ENCODE measurements around the gene HECTD4.

Gene HECTD4

DNA sequence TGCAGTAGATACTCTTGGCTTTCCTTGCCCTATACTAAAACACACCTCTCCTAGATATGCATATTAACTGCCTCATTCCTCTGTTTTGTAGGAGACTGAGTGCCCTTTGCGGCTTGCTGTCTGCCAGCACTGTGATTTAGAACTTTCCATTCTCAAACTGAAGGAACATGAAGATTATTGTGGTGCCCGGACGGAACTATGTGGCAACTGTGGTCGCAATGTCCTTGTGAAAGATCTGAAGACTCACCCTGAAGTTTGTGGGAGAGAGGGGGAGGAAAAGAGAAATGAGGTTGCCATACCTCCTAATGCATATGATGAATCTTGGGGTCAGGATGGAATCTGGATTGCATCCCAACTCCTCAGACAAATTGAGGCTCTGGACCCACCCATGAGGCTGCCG, 241.5 kb downstream of the HECTD4 start:
- Histone ChIP-seq H3K9ac (no peak overlapping the region), H3K4me1 (ENCODE audit: low read depth, poor library complexity, severe bottlenecking) (no peaks in the 10 kb centered on the region), H3K27me3 (ENCODE audit: insufficient read depth, low read depth) (no peaks in the 10 kb centered on the region), H2AFZ (ENCODE audit: low read depth) (no peak overlapping the region), H3K79me2 (ENCODE audit: insufficient read depth, low read depth) (no peaks in the 10 kb centered on the region), H3K4me3 (IDR thresholded peaks at IDR 0.05; ENCODE audit: insufficient read depth, low read depth, low read length) (no peak overlapping the region), H4K20me1 (ENCODE audit: insufficient read depth) (no peaks in the 10 kb centered on the region), H3K27ac (no peak overlapping the region), H3K36me3 (ENCODE audit: insufficient read depth) (0 out of 2 replicates have a peak, but pooled peaks cover 5% of the 10 kb centered on the region), H3K4me2 (no peak overlapping the region)
- TF ChIP-seq CTCF (conservative IDR thresholded peaks at IDR 0.05; ENCODE audit: low read depth, low read length) = no peak

DNA sequence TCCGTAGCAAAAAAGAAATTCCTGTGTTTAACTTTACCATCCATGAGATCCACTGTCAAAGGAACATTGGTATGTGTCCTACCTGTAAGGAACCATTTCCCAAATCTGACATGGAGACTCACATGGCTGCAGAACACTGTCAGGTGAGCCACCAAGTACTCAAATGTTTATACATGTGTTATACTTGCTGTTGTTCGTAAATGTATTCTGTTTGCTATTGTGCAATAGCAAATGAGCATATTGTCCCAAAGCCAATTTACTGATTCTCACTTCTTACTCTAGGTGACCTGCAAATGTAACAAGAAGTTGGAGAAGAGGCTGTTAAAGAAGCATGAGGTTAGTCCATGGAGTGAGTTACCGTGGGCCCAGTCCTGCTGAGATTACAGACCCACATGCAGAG, 247.5 kb downstream of the HECTD4 start:
- TF ChIP-seq CTCF (conservative IDR thresholded peaks at IDR 0.05; ENCODE audit: low read depth, low read length) = no peak
- H3K79me2 ChIP-seq (ENCODE audit: insufficient read depth, low read depth) = peaks cover 19% of the 10 kb centered on the region; the same call in 1 of the 2 replicates
- no peaks in the 10 kb centered on the region for H3K36me3 ChIP-seq (ENCODE audit: insufficient read depth)
- no peak overlapping the region for H3K4me2 ChIP-seq
- no peak overlapping the region for H3K9ac ChIP-seq
- no peak overlapping the region for H3K27ac ChIP-seq
- no peaks in the 10 kb centered on the region for H4K20me1 ChIP-seq (ENCODE audit: insufficient read depth)
- H3K4me1 ChIP-seq (ENCODE audit: low read depth, poor library complexity, severe bottlenecking) = peaks cover 23% of the 10 kb centered on the region
- no peak overlapping the region for H2AFZ ChIP-seq (ENCODE audit: low read depth)
- no peak overlapping the region for H3K4me3 ChIP-seq (IDR thresholded peaks at IDR 0.05; ENCODE audit: insufficient read depth, low read depth, low read length)
- H3K27me3 ChIP-seq (ENCODE audit: insufficient read depth, low read depth) = no peaks in the 10 kb centered on the region

- Histone ChIP-seq H3K4me3 (IDR thresholded peaks at IDR 0.05; ENCODE audit: insufficient read depth, low read depth, low read length) (no peak overlapping the region), H3K27ac (no peak overlapping the region), H4K20me1 (ENCODE audit: insufficient read depth) (no peaks in the 10 kb centered on the region), H3K9ac (no peak overlapping the region), H3K27me3 (ENCODE audit: insufficient read depth, low read depth) (no peaks in the 10 kb centered on the region), H3K36me3 (ENCODE audit: insufficient read depth) (no peaks in the 10 kb centered on the region), H3K4me1 (ENCODE audit: low read depth, poor library complexity, severe bottlenecking) (peaks cover 37% of the 10 kb centered on the region), H2AFZ (ENCODE audit: low read depth) (no peak overlapping the region), H3K4me2 (no peak overlapping the region), H3K79me2 (ENCODE audit: insufficient read depth, low read depth) (peaks cover 32% of the 10 kb centered on the region)
- no peak for TF ChIP-seq CTCF (conservative IDR thresholded peaks at IDR 0.05; ENCODE audit: low read depth, low read length)
Measured at GRCh38 chr12:112133418-112133817, 248.8 kb downstream of the HECTD4 start.

GRCh38 chr12:112131686-112132085, 250.5 kb downstream of the HECTD4 start:
- Histone ChIP-seq H3K4me3 (IDR thresholded peaks at IDR 0.05; ENCODE audit: insufficient read depth, low read depth, low read length) (no peak overlapping the region), H3K4me1 (ENCODE audit: low read depth, poor library complexity, severe bottlenecking) (peaks cover 50% of the 10 kb centered on the region), H2AFZ (ENCODE audit: low read depth) (no peak overlapping the region), H4K20me1 (ENCODE audit: insufficient read depth) (no peaks in the 10 kb centered on the region), H3K9ac (no peak overlapping the region), H3K4me2 (no peak overlapping the region; the same call in 1 of the 2 replicates), H3K27ac (no peak overlapping the region), H3K79me2 (ENCODE audit: insufficient read depth, low read depth) (peaks cover 45% of the 10 kb centered on the region), H3K36me3 (ENCODE audit: insufficient read depth) (no peaks in the 10 kb centered on the region), H3K27me3 (ENCODE audit: insufficient read depth, low read depth) (no peaks in the 10 kb centered on the region)
- TF ChIP-seq CTCF (conservative IDR thresholded peaks at IDR 0.05; ENCODE audit: low read depth, low read length) = no peak

Measured in KMS-11 (cell line).